Measurements from ENCODE around the gene VENTX. TPM values are rescaled to one million over a fixed set of nuclear protein-coding genes. Genes with fewer than 3 reads are reported as not detected.

Gene VENTX
- total RNA-seq, 4 donors from 2014 or later: 0.17 to 2.3 (median 0.21) TPM; not detected in 1

- TF ChIP-seq CTCF (IDR thresholded peaks at IDR 0.05): no peak
- no peak for TF ChIP-seq EP300 (IDR thresholded peaks at IDR 0.05)
- TF ChIP-seq POLR2A (IDR thresholded peaks at IDR 0.05): no peak
- no peak for TF ChIP-seq POLR2AphosphoS5 (IDR thresholded peaks at IDR 0.05)
- Histone ChIP-seq H3K27me3 (peaks cover 99% of the 10 kb centered on the region), H3K27ac (no peak overlapping the region), H3K9me3 (no peaks in the 10 kb centered on the region), H3K4me3 (peak overlapping the region; percentile 37), H3K36me3 (no peaks in the 10 kb centered on the region), H3K4me1 (peaks cover 39% of the 10 kb centered on the region)
- WGBS: 0% methylated on average over 11 of the region's 48 CpGs
- no peak for DNase-seq (ENCODE audit: low spot score in 2 of 2)
Measured at GRCh38 chr10:133235265-133235855, 2.3 kb upstream of the VENTX start.

GRCh38 chr10:133235932-133236331 lies 1.7 kb upstream of the VENTX start:
- Histone ChIP-seq H3K27me3 (peaks cover 99% of the 10 kb centered on the region), H3K4me3 (peak overlapping the region; percentile 37)

GRCh38 chr10:133236401-133237240 lies 1.0 kb upstream of the VENTX start:
- H3K4me3 ChIP-seq: peak overlapping the region; percentile 37
- peaks cover 99% of the 10 kb centered on the region for H3K27me3 ChIP-seq
- TF ChIP-seq EP300 (IDR thresholded peaks at IDR 0.05) (no peak), CTCF (IDR thresholded peaks at IDR 0.05) (no peak), POLR2A (IDR thresholded peaks at IDR 0.05) (no peak), POLR2AphosphoS5 (IDR thresholded peaks at IDR 0.05) (no peak)
- no peaks in the 10 kb centered on the region for H3K36me3 ChIP-seq
- H3K27ac ChIP-seq: no peak overlapping the region
- H3K4me1 ChIP-seq: peaks cover 40% of the 10 kb centered on the region
- WGBS: no CpG with 5 or more reads among the region's 103 CpGs
- H3K9me3 ChIP-seq: no peaks in the 10 kb centered on the region
- DNase-seq (ENCODE audit: low spot score in 2 of 2): no peak

More at GRCh38 chr10:133235932-133236331, 1.7 kb upstream of the VENTX start:
- no peak for DNase-seq (ENCODE audit: low spot score in 2 of 2)
- Histone ChIP-seq H3K36me3 (no peaks in the 10 kb centered on the region), H3K27ac (no peak overlapping the region), H3K9me3 (no peaks in the 10 kb centered on the region), H3K4me1 (peaks cover 33% of the 10 kb centered on the region)
- TF ChIP-seq EP300 (IDR thresholded peaks at IDR 0.05) (no peak), POLR2A (IDR thresholded peaks at IDR 0.05) (no peak), CTCF (IDR thresholded peaks at IDR 0.05) (no peak), POLR2AphosphoS5 (IDR thresholded peaks at IDR 0.05) (no peak)
- 1% methylated on average over 9 of the region's 18 CpGs for WGBS

GRCh38 chr10:133237241-133237587 lies 441 bp upstream of the VENTX start:
- TF ChIP-seq POLR2A (IDR thresholded peaks at IDR 0.05) (no peak), CTCF (IDR thresholded peaks at IDR 0.05) (no peak), POLR2AphosphoS5 (IDR thresholded peaks at IDR 0.05) (no peak), EP300 (IDR thresholded peaks at IDR 0.05) (no peak)
- no peak for DNase-seq (ENCODE audit: low spot score in 2 of 2)
- peaks cover 41% of the 10 kb centered on the region for H3K4me1 ChIP-seq
- no peaks in the 10 kb centered on the region for H3K9me3 ChIP-seq
- no peaks in the 10 kb centered on the region for H3K36me3 ChIP-seq
- WGBS: no CpG with 5 or more reads among the region's 32 CpGs
- H3K4me3 ChIP-seq: peak overlapping the region; percentile 37
- H3K27ac ChIP-seq: no peak overlapping the region
- peaks cover 99% of the 10 kb centered on the region for H3K27me3 ChIP-seq

- Histone ChIP-seq H3K4me1 (peaks cover 41% of the 10 kb centered on the region), H3K27me3 (peaks cover 99% of the 10 kb centered on the region), H3K9me3 (no peaks in the 10 kb centered on the region), H3K27ac (no peak overlapping the region), H3K4me3 (no peak overlapping the region), H3K36me3 (no peaks in the 10 kb centered on the region)
- DNase-seq (ENCODE audit: low spot score in 2 of 2): no peak
- no peak for TF ChIP-seq EP300 (IDR thresholded peaks at IDR 0.05)
- TF ChIP-seq POLR2AphosphoS5 (IDR thresholded peaks at IDR 0.05): no peak
- no peak for TF ChIP-seq POLR2A (IDR thresholded peaks at IDR 0.05)
- TF ChIP-seq CTCF (IDR thresholded peaks at IDR 0.05): no peak
- WGBS: 13% methylated on average over 8 of the region's 15 CpGs
Measured at GRCh38 chr10:133238466-133238804, 780 bp downstream of the VENTX start.

All from suprapubic skin (tissue), 4 donors.